SIG-M5 treated with dmso at 0.1 percent for 504 hours (cell line): Measurements from ENCODE around the gene RCSD1.
"Not testable (repeated sequence)": the region's sequence is repeated elsewhere in the genome, so short reads cannot be mapped to it uniquely, and the experiment has no call there.

Source experiments
- DNase-seq: peaks from one replicate; lab custom pipeline; 2025; ENCODE audit not compliant: unreplicated experiment; lab: John Stamatoyannopoulos, UW

Gene RCSD1

GRCh38 chr1:167629681-167630567, at the start of gene RCSD1:
Gene RCSD1 (plus strand): TSS chr1:167630232. CDS start chr1:167630424, 192 bp downstream.
- peak; percentile 90 for DNase-seq

- DNase-seq = no peak
Observed at GRCh38 chr1:167582064-167582463, 48.0 kb upstream of the RCSD1 start.

- no peak for DNase-seq
Observed at GRCh38 chr1:167582722-167583121, 47.3 kb upstream of the RCSD1 start.

GRCh38 chr1:167584581-167584980, 45.5 kb upstream of the RCSD1 start:
- no peak for DNase-seq

GRCh38 chr1:167587342-167587741, 42.7 kb upstream of the RCSD1 start:
- DNase-seq = no peak

- no peak for DNase-seq
Observed at GRCh38 chr1:167587872-167588271, 42.2 kb upstream of the RCSD1 start.

- no peak for DNase-seq
Observed at GRCh38 chr1:167588361-167588760, 41.7 kb upstream of the RCSD1 start.

- no peak for DNase-seq
Observed at GRCh38 chr1:167592475-167592874, 37.6 kb upstream of the RCSD1 start.

GRCh38 chr1:167593860-167594259, 36.2 kb upstream of the RCSD1 start:
- DNase-seq = no peak

GRCh38 chr1:167594822-167595221, 35.2 kb upstream of the RCSD1 start:
- no peak for DNase-seq

- DNase-seq = peak; percentile 67
Observed at GRCh38 chr1:167599957-167600581, 30.0 kb upstream of the RCSD1 start.

GRCh38 chr1:167601442-167602383, 28.3 kb upstream of the RCSD1 start:
- peak; percentile 100 for DNase-seq

GRCh38 chr1:167602840-167603239, 27.2 kb upstream of the RCSD1 start:
- DNase-seq = no peak

GRCh38 chr1:167605576-167605975, 24.5 kb upstream of the RCSD1 start:
- DNase-seq = no peak

- no peak for DNase-seq
Observed at GRCh38 chr1:167611983-167612382, 18.0 kb upstream of the RCSD1 start.

- DNase-seq = peak; percentile 98
Observed at GRCh38 chr1:167612587-167613385, 17.2 kb upstream of the RCSD1 start.

GRCh38 chr1:167613984-167614383, 16.0 kb upstream of the RCSD1 start:
- DNase-seq = not testable (repeated sequence)

GRCh38 chr1:167614851-167615250, 15.2 kb upstream of the RCSD1 start:
- no peak for DNase-seq

GRCh38 chr1:167616521-167616920, 13.5 kb upstream of the RCSD1 start:
- no peak for DNase-seq
